Adrenal gland (tissue), 5 donors: ENCODE results near the gene MYO5A.

Source experiments
- POLR2A ChIP-seq, 2 donors: fragments of 450-650 bp; IDR thresholded peaks; one replicate each; pipeline ENCODE4 v1.6.1; 2017; ENCODE audit warnings: antibody characterized with exemption in 2 of 2, mild to moderate bottlenecking in 2 of 2, moderate library complexity in 1 of 2
- TF ChIP-seq, protein P1 (sequence below), 6 experiments: fragments of 450-650 bp in 4 of 6; fragments of 200-600 bp in 2 of 6; sonication (generic) in 1 of 6; IDR thresholded peaks; 1 replicate in 5 of 6; 2 replicates in 1 of 6; pipeline versions ENCODE4 v1.5.1 to v1.8.0; 2016 to 2021; ENCODE audit warnings: antibody characterized with exemption in 6 of 6, mild to moderate bottlenecking in 2 of 6, moderate library complexity in 1 of 6
- donor health status: DM: no; HTN: no; CAD: no.

GRCh38 chr15:52427804-52428203, 100.9 kb downstream of the MYO5A start:
- TF ChIP-seq, protein P1, sequence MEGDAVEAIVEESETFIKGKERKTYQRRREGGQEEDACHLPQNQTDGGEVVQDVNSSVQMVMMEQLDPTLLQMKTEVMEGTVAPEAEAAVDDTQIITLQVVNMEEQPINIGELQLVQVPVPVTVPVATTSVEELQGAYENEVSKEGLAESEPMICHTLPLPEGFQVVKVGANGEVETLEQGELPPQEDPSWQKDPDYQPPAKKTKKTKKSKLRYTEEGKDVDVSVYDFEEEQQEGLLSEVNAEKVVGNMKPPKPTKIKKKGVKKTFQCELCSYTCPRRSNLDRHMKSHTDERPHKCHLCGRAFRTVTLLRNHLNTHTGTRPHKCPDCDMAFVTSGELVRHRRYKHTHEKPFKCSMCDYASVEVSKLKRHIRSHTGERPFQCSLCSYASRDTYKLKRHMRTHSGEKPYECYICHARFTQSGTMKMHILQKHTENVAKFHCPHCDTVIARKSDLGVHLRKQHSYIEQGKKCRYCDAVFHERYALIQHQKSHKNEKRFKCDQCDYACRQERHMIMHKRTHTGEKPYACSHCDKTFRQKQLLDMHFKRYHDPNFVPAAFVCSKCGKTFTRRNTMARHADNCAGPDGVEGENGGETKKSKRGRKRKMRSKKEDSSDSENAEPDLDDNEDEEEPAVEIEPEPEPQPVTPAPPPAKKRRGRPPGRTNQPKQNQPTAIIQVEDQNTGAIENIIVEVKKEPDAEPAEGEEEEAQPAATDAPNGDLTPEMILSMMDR (IDR thresholded peaks at IDR 0.05) = no peak
- TF ChIP-seq POLR2A (IDR thresholded peaks at IDR 0.05) = peak in 1 of 2 donors; percentile 37
